Measurements from ENCODE around the gene NPAS1.

GRCh38 chr19:46976845-46977320 lies 42.8 kb upstream of the NPAS1 start:
- TF ChIP-seq, protein P1, sequence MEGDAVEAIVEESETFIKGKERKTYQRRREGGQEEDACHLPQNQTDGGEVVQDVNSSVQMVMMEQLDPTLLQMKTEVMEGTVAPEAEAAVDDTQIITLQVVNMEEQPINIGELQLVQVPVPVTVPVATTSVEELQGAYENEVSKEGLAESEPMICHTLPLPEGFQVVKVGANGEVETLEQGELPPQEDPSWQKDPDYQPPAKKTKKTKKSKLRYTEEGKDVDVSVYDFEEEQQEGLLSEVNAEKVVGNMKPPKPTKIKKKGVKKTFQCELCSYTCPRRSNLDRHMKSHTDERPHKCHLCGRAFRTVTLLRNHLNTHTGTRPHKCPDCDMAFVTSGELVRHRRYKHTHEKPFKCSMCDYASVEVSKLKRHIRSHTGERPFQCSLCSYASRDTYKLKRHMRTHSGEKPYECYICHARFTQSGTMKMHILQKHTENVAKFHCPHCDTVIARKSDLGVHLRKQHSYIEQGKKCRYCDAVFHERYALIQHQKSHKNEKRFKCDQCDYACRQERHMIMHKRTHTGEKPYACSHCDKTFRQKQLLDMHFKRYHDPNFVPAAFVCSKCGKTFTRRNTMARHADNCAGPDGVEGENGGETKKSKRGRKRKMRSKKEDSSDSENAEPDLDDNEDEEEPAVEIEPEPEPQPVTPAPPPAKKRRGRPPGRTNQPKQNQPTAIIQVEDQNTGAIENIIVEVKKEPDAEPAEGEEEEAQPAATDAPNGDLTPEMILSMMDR (IDR thresholded peaks at IDR 0.05; ENCODE audit: poor library complexity), result no peak
- no peak for TF ChIP-seq EZH2 (IDR thresholded peaks at IDR 0.05; ENCODE audit: borderline replicate concordance)
